Activated CD4-positive, CD25-positive, alpha-beta regulatory T cell treated with anti-CD3 and anti-CD28 coated beads, Interleukin-2, amount 50 U/mL, for 24 hours (primary cell): ENCODE measurements around the gene HIF1AN.
"Not testable (repeated sequence)": the region's sequence is repeated elsewhere in the genome, so short reads cannot be mapped to it uniquely, and the experiment has no call there.

Experiments used
- ATAC-seq, 2 donors: fragments of 150-1000 bp; cut with Tn5 transposase; one replicate each; pipeline ENCODE4 v1.10.0; 2021; ENCODE audit warnings: mild to moderate bottlenecking in 1 of 2, moderate library complexity in 1 of 2

Gene HIF1AN

GRCh38 chr10:100567826-100568225 is 32.1 kb downstream of the HIF1AN start:
- ATAC-seq = no peak

- ATAC-seq = no peak
These were observed 33.2 kb downstream of the HIF1AN start for GRCh38 chr10:100568912-100569311.

GRCh38 chr10:100569687-100570481 is 34.1 kb downstream of the HIF1AN start:
- no peak for ATAC-seq

GRCh38 chr10:100570506-100570905 is 34.8 kb downstream of the HIF1AN start:
- ATAC-seq = no peak

- ATAC-seq = no peak
These were observed 35.5 kb downstream of the HIF1AN start for GRCh38 chr10:100571084-100571856.

GRCh38 chr10:100575146-100575545 is 39.4 kb downstream of the HIF1AN start:
- not testable (repeated sequence) for ATAC-seq

- no peak for ATAC-seq
These were observed 40.0 kb downstream of the HIF1AN start for GRCh38 chr10:100575585-100576281.

- no peak for ATAC-seq
These were observed 40.5 kb downstream of the HIF1AN start for GRCh38 chr10:100576282-100576635.

GRCh38 chr10:100579261-100580090 is 43.7 kb downstream of the HIF1AN start:
- no peak for ATAC-seq

- no peak for ATAC-seq
These were observed 51.2 kb downstream of the HIF1AN start for GRCh38 chr10:100586959-100587358.

GRCh38 chr10:100598166-100598565 is 62.4 kb downstream of the HIF1AN start:
- ATAC-seq = no peak

- no peak for ATAC-seq
These were observed 64.5 kb downstream of the HIF1AN start for GRCh38 chr10:100600218-100600617.

GRCh38 chr10:100607439-100607838 is 71.7 kb downstream of the HIF1AN start:
- ATAC-seq = no peak
